Type B pancreatic cell (in vitro differentiated cells): Measurements from ENCODE around the gene TENT4A. TPM values are rescaled to one million over a fixed set of nuclear protein-coding genes. Genes with fewer than 3 reads are reported as not detected.

Experiments
- DNase-seq: peaks from one replicate; pipeline ENCODE4 v3.0.0; 2021; ENCODE audit warnings: mixed read lengths; ENCODE audit not compliant: unreplicated experiment; ENCODE audit errors: extremely low spot score
- H3K27ac Mint-ChIP-seq: 2 replicates; pipeline ENCODE4 v1.8.0; 2021; ENCODE audit warnings: mild to moderate bottlenecking, mixed read lengths
- H3K27me3 Mint-ChIP-seq: 2 replicates; pipeline ENCODE4 v1.8.0; 2021; ENCODE audit warnings: mixed read lengths
- H3K36me3 Mint-ChIP-seq: 2 replicates; pipeline ENCODE4 v1.8.0; 2021; ENCODE audit warnings: mixed read lengths
- H3K4me1 Mint-ChIP-seq: one replicate; pipeline ENCODE4 v1.8.0; 2021; ENCODE audit warnings: mixed read lengths; ENCODE audit not compliant: unreplicated experiment
- H3K4me3 Mint-ChIP-seq: 2 replicates; pipeline ENCODE4 v1.8.0; 2021; ENCODE audit warnings: mild to moderate bottlenecking, mixed read lengths
- H3K9me3 Mint-ChIP-seq: 2 replicates; pipeline ENCODE4 v1.8.0; 2021; ENCODE audit warnings: mixed read lengths
- CTCF ChIP-seq: fragments of 200-600 bp; sonication (generic); conservative IDR thresholded peaks from 2 replicates; pipeline ENCODE4 v1.5.0; 2021; ENCODE audit warnings: antibody characterized with exemption, mild to moderate bottlenecking
- total RNA-seq: library from RNA; stranded (reverse); gene quantifications from 2 replicates; pipeline ENCODE4 v1.2.1, GENCODE V29; 2021; ENCODE audit warnings: low replicate concordance

Gene TENT4A
- total RNA-seq, 1 donor from 2014 or later, result 34.1 TPM

- Mint-ChIP-seq H3K36me3 (peaks cover 2% of the 10 kb centered on the region), H3K4me1 (no peaks in the 10 kb centered on the region), H3K27me3 (peaks cover 8% of the 10 kb centered on the region), H3K27ac (no peak overlapping the region), H3K4me3 (no peak overlapping the region), H3K9me3 (peaks cover 16% of the 10 kb centered on the region)
- TF ChIP-seq CTCF, result no peak
- no peak for DNase-seq
These were observed 34.8 kb upstream of the TENT4A start for GRCh38 chr5:6678385-6678784.

- no peaks in the 10 kb centered on the region for H3K4me1 Mint-ChIP-seq
- H3K9me3 Mint-ChIP-seq, result peaks cover 9% of the 10 kb centered on the region
- H3K4me3 Mint-ChIP-seq, result no peak overlapping the region
- no peaks in the 10 kb centered on the region for H3K36me3 Mint-ChIP-seq
- H3K27me3 Mint-ChIP-seq, result peaks cover 8% of the 10 kb centered on the region
- DNase-seq, result no peak
- TF ChIP-seq CTCF, result no peak
- no peak overlapping the region for H3K27ac Mint-ChIP-seq
These were observed 32.3 kb upstream of the TENT4A start for GRCh38 chr5:6680922-6681321.

- peaks cover 13% of the 10 kb centered on the region for H3K27me3 Mint-ChIP-seq
- H3K4me3 Mint-ChIP-seq, result no peak overlapping the region
- TF ChIP-seq CTCF, result no peak
- H3K4me1 Mint-ChIP-seq, result no peaks in the 10 kb centered on the region
- no peak for DNase-seq
- no peak overlapping the region for H3K27ac Mint-ChIP-seq
- peaks cover 1% of the 10 kb centered on the region for H3K9me3 Mint-ChIP-seq
- H3K36me3 Mint-ChIP-seq, result no peaks in the 10 kb centered on the region
These were observed 31.6 kb upstream of the TENT4A start for GRCh38 chr5:6681682-6682081.

- no peak for TF ChIP-seq CTCF
- H3K4me1 Mint-ChIP-seq, result no peaks in the 10 kb centered on the region
- no peaks in the 10 kb centered on the region for H3K36me3 Mint-ChIP-seq
- H3K9me3 Mint-ChIP-seq, result no peaks in the 10 kb centered on the region
- H3K4me3 Mint-ChIP-seq, result no peak overlapping the region
- no peak for DNase-seq
- no peak overlapping the region for H3K27ac Mint-ChIP-seq
- peaks cover 15% of the 10 kb centered on the region for H3K27me3 Mint-ChIP-seq
These were observed 31.0 kb upstream of the TENT4A start for GRCh38 chr5:6682239-6682638.

- no peaks in the 10 kb centered on the region for H3K36me3 Mint-ChIP-seq
- H3K27me3 Mint-ChIP-seq, result peaks cover 19% of the 10 kb centered on the region
- H3K4me1 Mint-ChIP-seq, result no peaks in the 10 kb centered on the region
- H3K27ac Mint-ChIP-seq, result no peak overlapping the region
- H3K9me3 Mint-ChIP-seq, result no peaks in the 10 kb centered on the region
- no peak for DNase-seq
- TF ChIP-seq CTCF, result no peak
- H3K4me3 Mint-ChIP-seq, result no peak overlapping the region
These were observed 30.0 kb upstream of the TENT4A start for GRCh38 chr5:6683241-6683640.

GRCh38 chr5:6684075-6684474, 29.2 kb upstream of the TENT4A start:
- no peaks in the 10 kb centered on the region for H3K4me1 Mint-ChIP-seq
- no peaks in the 10 kb centered on the region for H3K9me3 Mint-ChIP-seq
- peaks cover 19% of the 10 kb centered on the region for H3K27me3 Mint-ChIP-seq
- no peak for TF ChIP-seq CTCF
- no peak overlapping the region for H3K4me3 Mint-ChIP-seq
- DNase-seq, result peak; percentile 18
- H3K27ac Mint-ChIP-seq, result no peak overlapping the region
- no peaks in the 10 kb centered on the region for H3K36me3 Mint-ChIP-seq
